ENCODE results near the gene SV2B. TPM values are rescaled to one million over a fixed set of nuclear protein-coding genes. Genes with fewer than 3 reads are reported as not detected.
"Not testable (repeated sequence)": the region's sequence is repeated elsewhere in the genome, so short reads cannot be mapped to it uniquely, and the experiment has no call there.

SV2B gene
- polyA plus RNA-seq, 1 donor: 3.9 TPM

GRCh38 chr15:91319371-91320059 lies 219.5 kb downstream of the SV2B start:
- DNase-seq: no peak

GRCh38 chr15:91320101-91320500 lies 220.0 kb downstream of the SV2B start:
- no peak for DNase-seq

GRCh38 chr15:91329914-91330313 lies 229.9 kb downstream of the SV2B start:
- DNase-seq: no peak

GRCh38 chr15:91331581-91331980 lies 231.5 kb downstream of the SV2B start:
- DNase-seq: no peak

GRCh38 chr15:91335702-91336101 lies 235.6 kb downstream of the SV2B start:
- DNase-seq: no peak

GRCh38 chr15:91336687-91337086 lies 236.6 kb downstream of the SV2B start:
- DNase-seq: no peak

GRCh38 chr15:91338766-91339165 lies 238.7 kb downstream of the SV2B start:
- DNase-seq: peak; percentile 44

- DNase-seq: no peak
These were observed 242.0 kb downstream of the SV2B start for GRCh38 chr15:91342097-91342496.

- DNase-seq: not testable (repeated sequence)
These were observed 244.9 kb downstream of the SV2B start for GRCh38 chr15:91344912-91345311.

GRCh38 chr15:91345736-91346135 lies 245.7 kb downstream of the SV2B start:
- no peak for DNase-seq

- DNase-seq: no peak
These were observed 246.2 kb downstream of the SV2B start for GRCh38 chr15:91346259-91346658.

- DNase-seq: no peak
These were observed 248.9 kb downstream of the SV2B start for GRCh38 chr15:91348752-91349500.

Other genes starting within 250 kb of the SV2B start
- 35.3 TPM for gene FURIN, start 231.7 kb upstream of the SV2B start, polyA plus RNA-seq (ENCODE audit: insufficient read length)
- gene FES, start 215.8 kb upstream of the SV2B start, polyA plus RNA-seq (ENCODE audit: insufficient read length): 16.4 TPM
- 39.8 TPM for gene MAN2A2, start 197.0 kb upstream of the SV2B start, polyA plus RNA-seq (ENCODE audit: insufficient read length)
- gene HDDC3, start 167.7 kb upstream of the SV2B start, polyA plus RNA-seq (ENCODE audit: insufficient read length): 10.4 TPM
- 27.1 TPM for gene UNC45A, start 165.0 kb upstream of the SV2B start, polyA plus RNA-seq (ENCODE audit: insufficient read length)
- gene RCCD1, start 145.4 kb upstream of the SV2B start, polyA plus RNA-seq (ENCODE audit: insufficient read length): 14.1 TPM
- 37.9 TPM for gene PRC1, start 105.7 kb upstream of the SV2B start, polyA plus RNA-seq (ENCODE audit: insufficient read length)
- 13.8 TPM for gene VPS33B, start 77.7 kb upstream of the SV2B start, polyA plus RNA-seq (ENCODE audit: insufficient read length)

Measured in hindlimb muscle (tissue), 1 donor.